ENCODE measurements around the gene TSPAN4.

GRCh38 chr11:843086-843734 is 558 bp downstream of the TSPAN4 start:
- TF ChIP-seq RAD21 (IDR thresholded peaks at IDR 0.05; ENCODE audit: insufficient read depth, low read depth, low read length) (no peak), POLR2A (IDR thresholded peaks at IDR 0.05; ENCODE audit: low read depth, low read length) (no peak), SUPT20H (IDR thresholded peaks at IDR 0.05; ENCODE audit: borderline replicate concordance, control insufficient read depth, low read depth, low read length) (no peak), RAD51 (IDR thresholded peaks at IDR 0.05) (no peak)
- TF ChIP-seq, protein P1, sequence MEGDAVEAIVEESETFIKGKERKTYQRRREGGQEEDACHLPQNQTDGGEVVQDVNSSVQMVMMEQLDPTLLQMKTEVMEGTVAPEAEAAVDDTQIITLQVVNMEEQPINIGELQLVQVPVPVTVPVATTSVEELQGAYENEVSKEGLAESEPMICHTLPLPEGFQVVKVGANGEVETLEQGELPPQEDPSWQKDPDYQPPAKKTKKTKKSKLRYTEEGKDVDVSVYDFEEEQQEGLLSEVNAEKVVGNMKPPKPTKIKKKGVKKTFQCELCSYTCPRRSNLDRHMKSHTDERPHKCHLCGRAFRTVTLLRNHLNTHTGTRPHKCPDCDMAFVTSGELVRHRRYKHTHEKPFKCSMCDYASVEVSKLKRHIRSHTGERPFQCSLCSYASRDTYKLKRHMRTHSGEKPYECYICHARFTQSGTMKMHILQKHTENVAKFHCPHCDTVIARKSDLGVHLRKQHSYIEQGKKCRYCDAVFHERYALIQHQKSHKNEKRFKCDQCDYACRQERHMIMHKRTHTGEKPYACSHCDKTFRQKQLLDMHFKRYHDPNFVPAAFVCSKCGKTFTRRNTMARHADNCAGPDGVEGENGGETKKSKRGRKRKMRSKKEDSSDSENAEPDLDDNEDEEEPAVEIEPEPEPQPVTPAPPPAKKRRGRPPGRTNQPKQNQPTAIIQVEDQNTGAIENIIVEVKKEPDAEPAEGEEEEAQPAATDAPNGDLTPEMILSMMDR (IDR thresholded peaks at IDR 0.05 in 2 of 3, conservative IDR thresholded peaks at IDR 0.05 in 1 of 3; ENCODE audit: control insufficient read depth in 2 of 3, extremely low read depth in 1 of 3, insufficient read depth in 1 of 3, low read depth in 3 of 3, low read length in 3 of 3) = 0 out of 6 replicates have a peak, but pooled peaks of 1 of the 3 experiments have one; percentile 25
- TF ChIP-seq, protein P2, sequence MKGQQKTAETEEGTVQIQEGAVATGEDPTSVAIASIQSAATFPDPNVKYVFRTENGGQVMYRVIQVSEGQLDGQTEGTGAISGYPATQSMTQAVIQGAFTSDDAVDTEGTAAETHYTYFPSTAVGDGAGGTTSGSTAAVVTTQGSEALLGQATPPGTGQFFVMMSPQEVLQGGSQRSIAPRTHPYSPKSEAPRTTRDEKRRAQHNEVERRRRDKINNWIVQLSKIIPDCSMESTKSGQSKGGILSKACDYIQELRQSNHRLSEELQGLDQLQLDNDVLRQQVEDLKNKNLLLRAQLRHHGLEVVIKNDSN (IDR thresholded peaks at IDR 0.05; ENCODE audit: borderline replicate concordance, extremely low read length, insufficient read depth, low read depth, low read length) = no peak
- TF ChIP-seq, protein P3, sequence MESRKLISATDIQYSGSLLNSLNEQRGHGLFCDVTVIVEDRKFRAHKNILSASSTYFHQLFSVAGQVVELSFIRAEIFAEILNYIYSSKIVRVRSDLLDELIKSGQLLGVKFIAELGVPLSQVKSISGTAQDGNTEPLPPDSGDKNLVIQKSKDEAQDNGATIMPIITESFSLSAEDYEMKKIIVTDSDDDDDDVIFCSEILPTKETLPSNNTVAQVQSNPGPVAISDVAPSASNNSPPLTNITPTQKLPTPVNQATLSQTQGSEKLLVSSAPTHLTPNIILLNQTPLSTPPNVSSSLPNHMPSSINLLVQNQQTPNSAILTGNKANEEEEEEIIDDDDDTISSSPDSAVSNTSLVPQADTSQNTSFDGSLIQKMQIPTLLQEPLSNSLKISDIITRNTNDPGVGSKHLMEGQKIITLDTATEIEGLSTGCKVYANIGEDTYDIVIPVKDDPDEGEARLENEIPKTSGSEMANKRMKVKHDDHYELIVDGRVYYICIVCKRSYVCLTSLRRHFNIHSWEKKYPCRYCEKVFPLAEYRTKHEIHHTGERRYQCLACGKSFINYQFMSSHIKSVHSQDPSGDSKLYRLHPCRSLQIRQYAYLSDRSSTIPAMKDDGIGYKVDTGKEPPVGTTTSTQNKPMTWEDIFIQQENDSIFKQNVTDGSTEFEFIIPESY (IDR thresholded peaks at IDR 0.05) = no peak
